Inflammatory macrophage (primary cell): Measurements from ENCODE around the gene CA6.
"Not testable (repeated sequence)": the region's sequence is repeated elsewhere in the genome, so short reads cannot be mapped to it uniquely, and the experiment has no call there.

Experiments used
- DNase-seq, 2 donors: peaks; one replicate each; pipeline ENCODE4 v3.0.0-alpha.2; 2020 to 2022

The CA6 gene

GRCh38 chr1:8970870-8971337, 25.2 kb downstream of the CA6 start:
- DNase-seq: peak in 1 of 2 donors; percentile 12

DNA sequence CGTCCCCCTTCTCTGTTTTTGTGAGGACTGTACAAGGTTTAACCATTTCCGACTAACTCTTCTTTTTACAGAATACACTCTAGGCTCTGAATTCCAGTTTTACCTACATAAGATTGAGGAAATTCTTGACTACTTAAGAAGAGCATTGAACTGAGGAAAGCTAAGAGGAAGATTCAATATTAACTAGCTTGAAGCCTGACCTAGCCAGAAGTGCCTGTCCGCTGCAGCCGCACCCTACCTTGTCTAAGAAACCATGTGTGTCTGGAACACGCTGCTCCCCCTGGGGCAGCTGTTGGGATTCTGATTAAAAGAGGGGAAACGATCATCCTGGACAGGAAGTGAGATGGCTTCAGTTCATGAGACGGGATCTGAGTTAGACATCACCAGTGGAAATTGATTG, 28.9 kb downstream of the CA6 start:
- DNase-seq: no peak

- DNase-seq: no peak
Measured at GRCh38 chr1:8976338-8976737, 30.7 kb downstream of the CA6 start.

GRCh38 chr1:8976896-8977450, 31.3 kb downstream of the CA6 start:
- DNase-seq: no peak

- peak in 1 of 2 donors; percentile 56 for DNase-seq
Measured at GRCh38 chr1:8980656-8981055, 35.0 kb downstream of the CA6 start.

DNA sequence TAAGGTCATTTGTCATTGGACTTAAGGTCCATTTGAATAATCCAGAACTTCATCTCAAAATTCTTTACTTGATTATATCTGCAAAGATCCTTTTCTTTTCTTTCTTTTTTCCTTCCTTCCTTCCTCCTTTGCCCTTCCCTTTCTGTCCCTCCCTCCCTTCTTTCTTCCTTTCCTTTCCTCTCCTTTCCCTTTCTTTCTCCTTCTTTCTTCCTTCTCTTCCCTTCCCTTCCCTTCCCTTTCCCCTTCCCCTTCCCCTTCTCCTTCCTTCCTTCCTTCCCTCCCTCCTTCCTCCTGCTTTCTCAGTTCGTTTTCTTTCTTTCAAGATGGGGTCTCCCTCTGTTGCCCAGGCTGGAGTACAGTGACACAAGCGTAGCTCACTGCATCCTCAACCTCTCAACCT, 35.5 kb downstream of the CA6 start:
- DNase-seq: no peak

- DNase-seq: no peak
Measured at GRCh38 chr1:8984203-8984602, 38.5 kb downstream of the CA6 start.

DNA sequence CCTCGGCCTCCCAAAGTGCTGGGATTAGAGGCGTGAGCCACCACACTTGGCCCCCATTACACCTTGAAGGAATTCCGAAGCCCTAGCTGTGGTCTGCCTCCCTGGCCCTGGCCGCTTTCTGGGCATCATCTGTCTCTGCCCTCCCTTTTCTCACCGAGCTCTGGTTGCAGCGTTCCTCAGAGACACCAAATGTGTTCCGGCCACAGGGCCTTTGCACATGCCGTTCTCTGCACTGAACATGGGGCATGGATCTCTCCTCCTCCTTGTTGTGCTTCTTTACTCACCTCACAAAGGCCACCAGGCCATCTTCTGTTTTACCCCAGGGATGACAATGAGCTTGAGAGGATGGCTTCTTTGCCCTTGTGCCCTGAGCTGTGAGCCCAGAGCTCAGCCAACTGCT, 39.3 kb downstream of the CA6 start:
- no peak for DNase-seq

GRCh38 chr1:8985915-8986813, 40.5 kb downstream of the CA6 start:
- DNase-seq: no peak

DNA sequence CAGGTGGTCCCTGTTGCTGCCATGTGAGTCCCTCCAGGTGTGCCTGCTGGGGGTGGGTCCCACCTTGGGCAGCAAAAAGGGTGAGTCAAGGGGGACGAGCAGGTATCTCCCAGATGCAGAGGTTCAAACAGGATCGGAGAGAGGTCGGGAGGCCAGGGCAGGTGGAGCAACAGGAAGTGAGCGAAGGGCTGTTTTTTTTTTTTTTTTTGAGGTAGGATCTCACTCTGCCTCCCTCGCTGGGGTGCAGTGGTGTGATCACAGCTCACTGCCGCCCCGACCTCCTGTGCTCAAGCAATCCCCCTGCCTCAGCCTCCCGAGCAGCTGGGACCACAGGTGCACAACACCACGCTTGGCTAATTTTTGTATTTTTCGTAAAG, 41.1 kb downstream of the CA6 start:
- no peak for DNase-seq

- peak; percentile 16 to 29 for DNase-seq
Measured at GRCh38 chr1:8987881-8988617, 42.4 kb downstream of the CA6 start.

- no peak for DNase-seq
Measured at GRCh38 chr1:8988618-8988967, 42.9 kb downstream of the CA6 start.

- no peak for DNase-seq
Measured at GRCh38 chr1:8989061-8989460, 43.4 kb downstream of the CA6 start.

DNA sequence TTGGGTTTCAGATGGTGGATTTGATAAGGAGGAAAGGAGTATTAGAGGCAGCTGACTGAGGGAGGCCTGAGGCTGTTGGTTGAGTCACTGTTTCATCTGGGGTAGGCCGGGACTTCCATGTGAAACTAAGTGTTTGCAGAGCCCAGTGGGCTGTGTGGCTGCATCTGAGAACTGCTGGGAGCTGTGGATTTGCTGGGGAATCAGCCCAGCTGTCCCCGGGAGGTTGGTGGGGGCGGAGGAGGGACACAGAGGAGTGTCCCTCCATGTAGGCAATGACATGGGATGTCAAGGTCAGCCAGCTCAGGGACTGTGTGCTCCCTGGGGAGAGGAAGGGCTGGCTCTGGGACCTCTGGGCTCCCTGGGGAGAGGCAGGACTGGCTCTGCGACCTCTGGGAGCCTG, 44.2 kb downstream of the CA6 start:
- DNase-seq: no peak

DNA sequence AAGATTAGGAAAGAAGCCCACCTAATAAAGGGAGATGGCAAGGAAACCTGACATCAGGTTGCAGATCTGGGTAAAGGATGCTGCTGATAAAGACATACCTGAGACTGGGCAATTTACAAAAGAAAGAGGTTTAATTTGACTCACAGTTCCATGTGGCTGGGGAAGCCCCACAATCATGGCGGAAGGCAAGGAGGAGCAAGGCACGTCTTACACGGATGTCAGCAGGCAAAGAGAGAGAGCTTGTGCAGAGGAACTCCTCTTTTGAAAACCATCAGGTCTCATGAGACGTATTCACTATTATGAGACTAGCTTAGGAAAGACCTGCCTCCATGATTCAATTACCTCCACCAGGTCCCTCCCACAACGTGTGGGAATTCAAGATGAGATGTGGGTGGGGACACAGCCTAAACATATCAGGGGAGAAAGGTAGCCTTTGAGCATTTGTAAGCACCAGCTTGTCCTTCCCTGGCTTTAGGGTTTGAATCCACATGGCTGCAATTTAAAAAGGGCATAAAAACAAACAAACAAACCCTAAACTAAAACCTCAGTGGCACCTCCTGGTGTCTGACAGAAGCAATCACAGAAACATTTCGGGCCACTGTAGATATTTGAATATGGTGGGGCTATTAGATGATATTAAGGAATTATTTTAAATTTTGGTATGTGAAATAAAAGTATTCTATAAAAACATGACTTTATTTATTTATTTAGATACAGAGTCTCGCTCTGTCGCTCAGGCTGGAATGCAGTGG, 47.4 kb downstream of the CA6 start:
- DNase-seq: no peak

- not testable (repeated sequence) for DNase-seq
Measured at GRCh38 chr1:8993962-8994675, 48.5 kb downstream of the CA6 start.

DNA sequence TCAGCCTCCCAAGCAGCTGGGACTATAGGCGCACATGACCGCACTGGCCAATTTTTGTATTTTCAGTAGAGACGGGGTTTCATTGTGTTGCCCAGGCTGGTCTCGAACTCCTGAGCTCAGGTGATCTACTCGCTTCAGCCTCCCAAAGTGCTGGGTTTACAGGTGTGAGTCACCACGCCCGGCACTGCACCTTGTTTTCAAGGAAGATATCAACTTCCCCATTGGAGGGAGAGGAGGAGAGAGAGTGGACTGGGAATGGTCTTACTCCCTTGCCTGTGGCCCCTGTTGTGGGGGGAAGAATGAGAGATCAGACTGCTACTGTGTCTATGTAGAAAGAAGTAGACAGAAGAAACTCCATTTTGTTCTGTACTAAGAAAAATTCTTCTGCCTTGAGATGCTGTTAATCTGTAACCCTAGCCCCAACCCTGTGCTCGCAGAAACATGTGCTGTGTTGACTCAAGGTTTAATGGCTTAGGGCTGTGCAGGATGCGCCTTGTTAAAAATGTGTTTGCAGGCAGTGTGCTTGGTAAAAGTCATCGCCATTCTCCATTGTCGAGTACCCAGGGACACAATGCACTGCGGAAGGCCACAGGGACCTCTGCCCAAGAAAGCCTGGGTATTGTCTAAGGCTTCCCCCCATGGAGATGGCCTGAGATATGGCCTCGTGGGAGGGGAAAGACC, 56.0 kb downstream of the CA6 start:
- DNase-seq: not testable (repeated sequence)

GRCh38 chr1:9002215-9002560, 56.5 kb downstream of the CA6 start:
- not testable (repeated sequence) for DNase-seq

DNA sequence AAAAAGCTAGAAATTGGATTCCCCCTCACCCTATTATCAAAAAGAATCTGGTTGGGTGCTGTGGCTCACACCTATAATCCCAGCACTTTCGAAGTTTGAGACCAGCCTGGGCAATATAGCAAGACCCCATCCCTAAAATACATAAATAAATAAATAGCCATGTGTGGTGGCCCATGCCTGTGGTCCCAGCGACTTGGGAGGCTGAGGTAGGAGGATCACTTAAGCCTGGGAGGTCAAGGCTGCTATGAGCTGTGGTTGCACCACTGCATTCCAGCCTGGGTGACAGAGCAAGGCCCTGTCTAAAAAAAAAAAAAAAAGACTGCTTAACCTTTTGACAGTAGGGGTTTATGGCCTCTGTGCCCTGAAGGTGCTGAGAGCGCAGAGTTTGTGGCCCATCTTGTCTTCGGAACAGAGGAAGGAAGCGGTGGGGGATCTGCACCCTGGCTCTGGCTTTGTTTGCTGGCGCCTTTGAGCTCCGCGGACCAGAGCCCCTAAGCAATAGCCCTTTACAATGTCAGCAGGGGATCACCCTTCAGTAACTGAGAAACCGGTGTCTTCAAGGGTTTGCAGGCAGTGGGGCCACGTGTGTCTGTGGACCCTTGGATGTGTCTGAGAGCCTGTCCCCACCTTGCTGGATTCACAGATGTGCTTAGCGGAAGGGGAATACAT, 58.5 kb downstream of the CA6 start:
- no peak for DNase-seq

GRCh38 chr1:9004700-9005394, 59.2 kb downstream of the CA6 start:
- DNase-seq: peak; percentile 88 to 89

DNA sequence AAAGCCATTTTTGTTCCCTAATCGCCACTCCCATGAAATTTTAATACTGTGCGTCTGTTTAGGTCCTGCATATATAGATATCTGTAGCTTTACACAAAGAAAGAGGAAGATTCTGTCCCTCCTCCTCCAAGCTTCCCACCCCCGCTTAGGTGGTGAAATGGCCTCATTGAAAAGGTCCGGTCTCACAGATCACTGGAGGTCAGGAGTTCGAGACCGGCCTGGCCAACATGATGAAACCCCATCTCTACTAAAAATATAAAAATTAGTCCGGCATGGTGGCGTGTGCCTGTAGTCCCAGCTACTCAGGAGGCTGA, 59.7 kb downstream of the CA6 start:
- no peak for DNase-seq
